NOMO-1 treated with dmso at 0.1 percent for 144 hours (cell line): Measurements from ENCODE around the gene GOLT1B.

Experiments used
- DNase-seq: peaks from one replicate; lab custom pipeline; 2025; ENCODE audit not compliant: unreplicated experiment; lab: John Stamatoyannopoulos, UW

The GOLT1B gene

GRCh38 chr12:21521541-21521940 is 20.0 kb downstream of the GOLT1B start:
- DNase-seq, result no peak

- DNase-seq, result no peak
These were observed 21.6 kb downstream of the GOLT1B start for GRCh38 chr12:21523148-21523547.

- no peak for DNase-seq
These were observed 24.5 kb downstream of the GOLT1B start, which contains the start of gene SPX for GRCh38 chr12:21526053-21526452. SPX (plus strand) TSS chr12:21526296; CDS start chr12:21526473, 177 bp downstream.

- no peak for DNase-seq
These were observed 25.2 kb downstream of the GOLT1B start for GRCh38 chr12:21526721-21527345.

DNA sequence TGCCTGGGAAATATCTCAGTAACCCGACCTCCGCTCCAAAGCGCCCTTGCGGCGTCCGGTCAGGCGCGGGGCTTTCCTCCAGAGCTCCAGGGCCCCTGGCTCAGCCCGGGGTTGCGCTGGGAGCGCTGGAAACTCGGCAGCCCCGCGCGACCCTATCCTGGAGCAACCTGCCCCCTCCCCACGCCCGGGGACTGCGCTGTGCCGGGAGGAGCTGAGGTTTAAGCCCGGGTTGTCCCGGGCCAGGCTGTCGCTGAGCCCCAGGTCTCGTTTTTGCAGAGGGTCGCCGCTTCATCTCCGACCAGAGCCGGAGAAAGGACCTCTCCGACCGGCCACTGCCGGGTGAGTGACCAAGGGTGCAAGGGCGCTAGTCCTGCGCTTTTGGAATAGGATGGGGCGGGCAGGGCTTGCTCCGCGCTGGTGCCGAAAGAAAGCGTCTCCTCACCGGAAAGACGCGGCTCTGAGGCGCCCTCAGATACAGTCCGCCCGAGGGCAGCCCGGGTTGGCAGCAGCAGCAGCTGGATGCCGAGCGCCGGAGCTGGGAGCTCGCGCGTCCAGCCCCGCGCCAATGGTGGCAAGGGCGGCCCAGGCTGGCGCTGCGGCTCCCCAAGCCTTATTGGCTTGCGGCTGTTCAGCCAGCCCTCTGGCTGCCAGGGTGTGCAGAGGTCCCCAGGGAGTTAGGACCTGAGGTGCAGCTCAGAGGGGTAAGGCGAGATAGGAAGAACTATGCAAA is 26.0 kb downstream of the GOLT1B start:
- no peak for DNase-seq

DNA sequence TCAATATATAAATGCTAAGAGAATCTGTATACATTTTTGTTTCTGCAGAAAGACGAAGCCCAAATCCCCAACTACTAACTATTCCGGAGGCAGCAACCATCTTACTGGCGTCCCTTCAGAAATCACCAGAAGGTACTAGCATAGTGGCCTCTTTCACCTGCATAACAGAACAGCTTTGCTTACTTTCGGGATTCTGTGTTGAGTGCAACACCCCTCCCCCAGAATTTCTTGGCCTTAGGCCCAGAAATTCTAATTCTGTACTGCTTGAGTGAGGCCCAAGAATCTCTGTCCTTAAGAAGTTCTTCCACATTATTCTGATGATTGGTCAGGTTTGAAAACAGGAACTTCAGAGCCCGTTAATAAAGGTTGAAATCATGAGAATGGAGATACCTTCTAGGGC is 27.4 kb downstream of the GOLT1B start:
- no peak for DNase-seq

DNA sequence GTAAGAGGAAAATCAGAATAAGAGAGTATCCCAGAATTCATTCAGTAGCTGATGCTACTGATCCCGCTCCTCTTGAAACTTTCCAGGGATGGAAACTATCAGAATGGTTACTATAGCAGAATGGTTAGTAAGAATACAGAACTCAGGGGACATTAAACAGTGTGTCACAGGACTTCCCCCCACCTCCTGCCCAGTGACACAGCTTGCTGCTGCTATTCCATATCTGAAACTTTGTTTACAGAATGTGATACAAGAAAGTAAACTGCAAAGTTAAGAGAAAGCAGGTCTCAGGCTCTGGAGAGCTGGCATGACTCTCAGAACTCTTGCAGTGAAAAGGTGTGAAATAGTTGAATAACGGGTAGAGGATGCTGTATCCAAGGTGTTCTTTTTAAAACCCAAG is 27.9 kb downstream of the GOLT1B start:
- DNase-seq, result no peak

- no peak for DNase-seq
These were observed 36.6 kb downstream of the GOLT1B start for GRCh38 chr12:21538061-21538653.

DNA sequence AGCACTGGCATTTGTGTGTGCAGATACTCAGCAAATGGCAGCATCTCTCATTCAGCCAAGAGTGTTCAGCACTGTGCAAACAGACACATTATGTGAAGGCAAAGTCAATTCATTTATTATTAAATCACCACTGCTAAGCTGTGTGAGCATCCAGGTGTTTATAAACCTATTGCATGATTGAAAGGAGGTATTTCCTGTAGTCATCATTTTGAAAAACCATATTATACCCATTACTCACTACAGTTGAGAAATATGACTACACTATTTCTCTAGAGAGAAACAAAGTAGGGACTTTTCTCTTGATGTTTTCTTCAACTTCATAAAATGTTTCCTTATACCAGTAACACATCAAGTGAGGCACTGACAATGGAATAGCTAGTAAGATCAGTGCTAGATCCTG is 38.2 kb downstream of the GOLT1B start:
- no peak for DNase-seq

GRCh38 chr12:21541773-21542172 is 40.2 kb downstream of the GOLT1B start:
- no peak for DNase-seq

GRCh38 chr12:21542403-21542802 is 40.8 kb downstream of the GOLT1B start:
- DNase-seq, result no peak

GRCh38 chr12:21543151-21543550 is 41.6 kb downstream of the GOLT1B start:
- DNase-seq, result no peak

GRCh38 chr12:21545557-21545956 is 44.0 kb downstream of the GOLT1B start:
- no peak for DNase-seq

- DNase-seq, result no peak
These were observed 45.1 kb downstream of the GOLT1B start for GRCh38 chr12:21546716-21547115.

GRCh38 chr12:21547437-21547836 is 45.8 kb downstream of the GOLT1B start:
- DNase-seq, result no peak

GRCh38 chr12:21551841-21552465 is 50.4 kb downstream of the GOLT1B start:
- no peak for DNase-seq

GRCh38 chr12:21552635-21553328 is 51.2 kb downstream of the GOLT1B start:
- no peak for DNase-seq

- no peak for DNase-seq
These were observed 51.7 kb downstream of the GOLT1B start for GRCh38 chr12:21553329-21553675.

- DNase-seq, result no peak
These were observed 56.6 kb downstream of the GOLT1B start for GRCh38 chr12:21558100-21558679.

DNA sequence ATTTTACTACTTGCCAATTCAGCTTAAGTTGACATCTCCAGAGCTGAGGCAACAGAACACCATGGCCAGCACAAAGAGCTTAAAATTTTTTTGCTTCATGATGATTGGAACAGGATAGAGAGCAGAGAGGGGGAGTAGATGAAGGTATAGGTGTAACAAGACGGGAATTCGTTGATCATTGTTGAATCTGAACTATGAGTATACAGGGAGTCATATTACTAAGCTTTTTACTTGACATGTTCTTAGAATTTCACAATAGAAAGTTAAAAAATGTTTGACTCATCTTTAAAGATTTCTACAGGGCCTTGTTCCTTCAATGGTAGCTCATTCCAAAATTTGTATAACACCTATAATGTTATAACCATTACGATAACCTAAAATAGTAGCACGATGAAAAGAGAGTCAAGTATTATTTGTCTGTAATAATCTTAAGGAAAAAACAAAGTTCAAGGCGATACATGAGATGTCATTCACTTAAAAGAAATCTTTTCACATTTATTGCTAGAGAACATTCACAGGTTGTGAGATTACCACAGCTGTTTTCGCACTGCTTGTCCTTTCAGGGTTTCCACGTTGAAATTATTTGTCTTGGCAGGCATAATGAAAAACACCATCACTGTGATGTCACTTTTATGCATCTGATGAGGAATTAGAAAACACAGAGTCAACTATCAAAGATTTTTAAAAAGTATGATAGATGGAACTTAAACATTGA is 58.4 kb downstream of the GOLT1B start:
- no peak for DNase-seq
